Lung (tissue), 12 donors: ENCODE data around the gene STK35. TPM values are rescaled to one million over a fixed set of nuclear protein-coding genes. Genes with fewer than 3 reads are reported as not detected.

Source experiments
- ATAC-seq: fragments of 200-7000 bp; cut with Tn5 transposase; one replicate; pipeline ENCODE4 v1.9.1; 2020; ENCODE audit warnings: moderate number of reproducible peaks; ENCODE audit not compliant: insufficient read depth, low FRiP score
- DNase-seq, 3 donors: peaks; one replicate each; pipeline ENCODE4 v3.0.0-alpha.2; 2013 to 2017
- H3K27ac ChIP-seq, 2 donors: one replicate each; pipeline ENCODE4 v1.5.1; 2013; ENCODE audit warnings: mild to moderate bottlenecking in 2 of 2, moderate library complexity in 2 of 2, control low read depth in 1 of 2, inconsistent platforms in 1 of 2, low read depth in 1 of 2, low read length in 1 of 2
- H3K27me3 ChIP-seq, 3 donors: one replicate each; pipeline ENCODE4 v1.5.1; 2013; ENCODE audit warnings: low read length in 2 of 3; ENCODE audit not compliant: control insufficient read depth in 3 of 3, insufficient read depth in 3 of 3
- H3K36me3 ChIP-seq, 4 donors: one replicate each; pipeline ENCODE4 v1.5.1; 2013; ENCODE audit warnings: low read length in 4 of 4, mild to moderate bottlenecking in 1 of 4, moderate library complexity in 1 of 4; ENCODE audit not compliant: control insufficient read depth in 4 of 4, insufficient read depth in 4 of 4
- H3K4me1 ChIP-seq, 5 donors: one replicate each; pipeline ENCODE4 v1.5.1; 2013; ENCODE audit warnings: low read length in 5 of 5, mild to moderate bottlenecking in 2 of 5, moderate library complexity in 1 of 5; ENCODE audit not compliant: control insufficient read depth in 5 of 5, insufficient read depth in 5 of 5
- H3K4me3 ChIP-seq: one replicate; pipeline ENCODE4 v1.5.1; 2013; ENCODE audit warnings: mild to moderate bottlenecking, control low read depth, moderate library complexity
- H3K9ac ChIP-seq, 2 donors: one replicate each; pipeline ENCODE4 v1.5.1; 2013; ENCODE audit warnings: low read length in 2 of 2, control low read depth in 1 of 2; ENCODE audit not compliant: insufficient read depth in 1 of 2
- H3K9me3 ChIP-seq, 4 donors: one replicate each; pipeline ENCODE4 v1.5.1; 2013; ENCODE audit warnings: low read length in 3 of 4, mild to moderate bottlenecking in 1 of 4, moderate library complexity in 1 of 4; ENCODE audit not compliant: control insufficient read depth in 4 of 4, insufficient read depth in 3 of 4
- CTCF ChIP-seq: IDR thresholded peaks from 2 replicates; pipeline ENCODE4 v1.5.1; 2012; ENCODE audit warnings: mild to moderate bottlenecking; ENCODE audit errors: control extremely low read depth, extremely low read depth
- WGBS, 2 donors: extraction: QIAGEN DNeasy Blood & Tissue Kit; methylation state at CpG; one replicate each; pipeline ENCODE4 v1.1.7; 2013; 5-methylcytosine and 5-hydroxymethylcytosine counted together
- polyA plus RNA-seq, 2 donors: library from polyadenylated mRNA; stranded (reverse); fragments of 200-250 nt; gene quantifications; one replicate each; pipeline ENCODE4 v1.2.1, GENCODE V29; 2013
- total RNA-seq, 2 donors: library from RNA; depleted of rRNA in 1 of 2; stranded (reverse); fragments of >200 nt in 1 of 2; gene quantifications; one replicate each; pipeline ENCODE4 v1.2.1, GENCODE V29; 2014 to 2021
- donor health status: control.
- donor health status: control.
- donor health status: Bipolar disorder and iron deficiency.
- donor health status: healthy.
- donor health status: DM: yes; HTN: yes; CAD: no.

The STK35 gene
- total and polyA plus RNA-seq, 4 donors, result 5.8 to 24.2 (median 12.5) TPM

GRCh38 chr20:2139736-2140135 lies 38.1 kb downstream of the STK35 start:
- ATAC-seq (no peak), DNase-seq (no peak)
- Histone ChIP-seq H3K9ac (no peak overlapping the region), H3K4me3 (no peak overlapping the region), H3K27ac (peak overlapping the region in 1 of 2 donors; percentile 91), H3K9me3 (no peaks in the 10 kb centered on the region), H3K27me3 (no peaks in the 10 kb centered on the region), H3K4me1 (peaks cover 0 to 50% (median 11%) of the 10 kb centered on the region in 5 donors), H3K36me3 (peaks cover 0 to 14% (median 11%) of the 10 kb centered on the region in 4 donors)
- no peak for TF ChIP-seq CTCF
- WGBS, 2 donors, result 70 to 95% methylated on average over 2 of the region's 2 CpGs

GRCh38 chr20:2140561-2140960 lies 38.9 kb downstream of the STK35 start:
- DNase-seq (peak; percentile 62 to 75 (median 72)), ATAC-seq (peak; percentile 14)
- Histone ChIP-seq H3K36me3 (peaks cover 0 to 21% (median 13%) of the 10 kb centered on the region in 4 donors), H3K27ac (peak overlapping the region in 1 of 2 donors; percentile 91), H3K9me3 (no peaks in the 10 kb centered on the region), H3K27me3 (no peaks in the 10 kb centered on the region), H3K4me3 (no peak overlapping the region), H3K4me1 (peaks cover 0 to 44% (median 4%) of the 10 kb centered on the region in 5 donors), H3K9ac (no peak overlapping the region)
- TF ChIP-seq CTCF, result no peak
- WGBS, 2 donors, result 47 to 87% methylated on average over 1 of the region's 1 CpG

- no peak for TF ChIP-seq CTCF
- H3K27ac ChIP-seq, result peak overlapping the region in 1 of 2 donors; percentile 89
- peaks cover 0 to 30% (median 19%) of the 10 kb centered on the region in 4 donors for H3K36me3 ChIP-seq
- peaks cover 0 to 36% (median 4%) of the 10 kb centered on the region in 5 donors for H3K4me1 ChIP-seq
- 89 to 93% methylated on average over 10 of the region's 10 CpGs for WGBS, 2 donors
- no peak overlapping the region for H3K4me3 ChIP-seq
- no peaks in the 10 kb centered on the region for H3K27me3 ChIP-seq
- no peak for ATAC-seq
- H3K9ac ChIP-seq, result no peak overlapping the region
- no peak for DNase-seq
- H3K9me3 ChIP-seq, result no peaks in the 10 kb centered on the region
Measured at GRCh38 chr20:2141600-2142575, 40.3 kb downstream of the STK35 start.
